Sciatic nerve (tissue), 2 donors: ENCODE results near the gene CCR5. TPM values are rescaled to one million over a fixed set of nuclear protein-coding genes. Genes with fewer than 3 reads are reported as not detected.
"Not testable (repeated sequence)": the region's sequence is repeated elsewhere in the genome, so short reads cannot be mapped to it uniquely, and the experiment has no call there.

Source experiments
- ATAC-seq: fragments of 200-7000 bp; cut with Tn5 transposase; one replicate; pipeline ENCODE4 v1.9.1; 2020; ENCODE audit warnings: mild to moderate bottlenecking, moderate library complexity
- DNase-seq: peaks from one replicate; pipeline ENCODE4 v3.0.0-alpha.2; 2020; ENCODE audit warnings: low spot score
- intact Hi-C: fragments of 100-400 bp; cut with DNase I; formaldehyde crosslinking; loops from one replicate; pipeline ENCODE4 v1.14.2; 2022
- total RNA-seq: library from RNA; stranded (reverse); fragmentation: NEBNext Ultra II Directional; extraction: Animal tissue kit (Norgen Biotek cat#: 25700); gene quantifications from one replicate; pipeline ENCODE4 v1.2.1, GENCODE V29; 2021
- donor health status: DM: no; HTN: no; CAD: no.
- donor health status: DM: no; HTN: no; CAD: no.

The CCR5 gene
- total RNA-seq, 1 donor from 2014 or later, result 3.6 TPM

GRCh38 chr3:46380471-46381221, 9.9 kb downstream of the CCR5 start:
- ATAC-seq (no peak), DNase-seq (no peak)
- intact Hi-C loops, result no loop called here

- DNase-seq (no peak), ATAC-seq (no peak)
- intact Hi-C loops, result no loop called here
Observed at GRCh38 chr3:46381625-46382024, 10.9 kb downstream of the CCR5 start.

DNA sequence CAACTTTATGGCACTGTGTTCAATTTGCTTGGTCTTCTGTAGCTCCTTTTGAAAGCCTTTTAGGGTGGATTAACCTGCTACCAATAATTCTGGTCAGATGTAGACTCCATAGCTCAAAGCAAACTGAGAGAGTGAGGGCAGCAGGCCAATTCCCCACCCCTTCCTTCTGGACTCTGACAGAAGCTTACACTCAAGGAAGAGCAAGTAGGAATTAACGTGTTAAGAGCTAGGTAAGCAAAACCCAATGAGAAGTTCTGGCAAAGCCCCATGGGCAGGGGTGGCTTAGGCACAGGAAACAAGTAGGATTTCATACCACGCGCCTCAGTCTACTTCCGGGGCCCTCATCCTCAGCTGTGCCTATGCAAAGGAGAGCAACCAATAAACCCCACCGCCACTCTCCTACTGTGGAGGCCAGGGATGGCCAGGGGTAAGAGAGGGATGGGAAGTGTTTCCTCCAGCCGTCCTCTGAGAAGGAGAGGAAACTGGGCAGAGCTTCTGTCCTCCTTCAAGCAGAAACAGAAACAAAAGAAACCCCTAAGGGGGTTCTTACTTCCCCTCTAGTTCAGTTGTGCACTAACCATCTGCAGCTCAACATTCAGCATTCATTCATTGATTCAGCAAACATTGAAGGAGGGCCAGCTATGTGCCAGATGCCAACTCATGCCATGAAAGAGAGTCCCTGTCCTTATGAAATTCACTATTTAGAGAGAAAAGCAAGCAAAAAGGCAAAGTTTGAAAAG, 12.6 kb downstream of the CCR5 start:
- DNase-seq (no peak), ATAC-seq (peak; percentile 58)
- intact Hi-C loops, result no loop called here

- intact Hi-C loops, result no loop called here
- ATAC-seq (no peak), DNase-seq (no peak)
Observed at GRCh38 chr3:46383951-46384330, 13.2 kb downstream of the CCR5 start.

GRCh38 chr3:46386205-46386604, 15.5 kb downstream of the CCR5 start:
- intact Hi-C loops, result no loop called here
- peak; percentile 26 for ATAC-seq
- DNase-seq, result no peak

- intact Hi-C loops, ATAC-seq, DNase-seq: not testable (repeated sequence)
Observed at GRCh38 chr3:46388847-46389246, 18.1 kb downstream of the CCR5 start.

GRCh38 chr3:46389306-46389705, 18.6 kb downstream of the CCR5 start:
- intact Hi-C loops, result no loop called here
- no peak for DNase-seq
- no peak for ATAC-seq

- ATAC-seq, intact Hi-C loops, DNase-seq: not testable (repeated sequence)
Observed at GRCh38 chr3:46391526-46391925, 20.8 kb downstream of the CCR5 start.

DNA sequence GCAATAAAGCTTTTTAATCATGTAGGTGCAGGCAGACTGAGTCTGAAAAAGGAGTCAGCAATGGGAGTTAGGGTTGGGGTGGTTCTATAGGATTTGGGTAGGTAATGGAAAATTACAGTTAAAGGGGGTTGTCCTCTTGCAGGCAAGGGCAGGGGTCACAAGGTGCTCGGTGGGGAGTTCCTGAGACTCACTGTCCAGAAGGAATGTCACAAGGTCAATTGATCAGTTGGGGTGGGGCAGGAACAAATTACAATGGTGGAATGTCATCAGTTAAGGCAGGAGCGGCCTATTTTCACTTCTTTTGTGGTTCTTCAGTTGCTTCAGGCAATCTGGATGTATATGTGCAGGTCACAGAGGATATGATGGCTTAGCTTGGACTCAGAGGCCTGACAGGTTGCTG, 22.3 kb downstream of the CCR5 start:
- no peak for ATAC-seq
- intact Hi-C loops, result no loop called here
- no peak for DNase-seq

DNA sequence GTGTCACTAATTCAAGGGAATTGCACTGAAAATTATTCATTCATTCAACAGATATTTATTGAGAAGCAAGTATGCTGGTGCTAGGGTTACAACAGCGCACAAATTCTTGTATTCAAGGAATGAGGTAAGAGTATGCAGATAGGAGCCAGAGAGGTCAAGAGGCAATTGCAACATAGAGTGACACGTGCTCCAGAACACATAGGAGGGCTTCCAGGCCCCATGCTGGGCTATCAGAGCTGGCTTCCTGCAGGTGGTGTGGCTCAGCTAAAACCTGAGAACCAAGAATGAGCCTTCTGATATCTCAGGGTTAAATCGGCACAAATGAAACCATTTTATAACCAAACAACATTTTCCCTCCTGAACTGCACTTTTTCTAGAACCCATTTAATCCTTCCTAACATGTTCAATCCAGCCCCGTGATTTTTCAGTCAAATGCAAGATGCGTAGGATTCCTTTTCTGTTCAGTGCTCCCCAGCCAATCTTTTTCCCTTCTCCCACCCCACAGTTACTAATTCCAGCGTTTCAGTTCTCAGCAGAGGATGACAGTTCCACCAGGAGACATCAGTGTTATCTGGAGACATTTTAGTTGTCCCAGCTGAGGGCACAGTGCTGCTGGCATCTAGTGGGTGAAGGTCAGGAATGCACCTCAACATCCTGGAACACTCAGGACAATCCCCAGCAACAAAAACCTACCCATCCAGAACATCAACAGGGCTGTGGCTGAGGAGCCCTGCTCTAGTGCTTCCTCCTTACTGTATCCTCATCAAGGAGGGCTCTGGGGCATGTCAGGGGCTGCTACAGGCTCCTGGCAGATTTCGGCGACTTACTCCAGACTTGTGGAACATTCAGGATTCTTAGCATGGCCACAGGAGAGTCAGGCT, 23.0 kb downstream of the CCR5 start:
- intact Hi-C loops, result no loop called here
- ATAC-seq (peak; percentile 67), DNase-seq (no peak)

- intact Hi-C loops, result no loop called here
- ATAC-seq (no peak), DNase-seq (no peak)
Observed at GRCh38 chr3:46395210-46395661, 24.5 kb downstream of the CCR5 start.

DNA sequence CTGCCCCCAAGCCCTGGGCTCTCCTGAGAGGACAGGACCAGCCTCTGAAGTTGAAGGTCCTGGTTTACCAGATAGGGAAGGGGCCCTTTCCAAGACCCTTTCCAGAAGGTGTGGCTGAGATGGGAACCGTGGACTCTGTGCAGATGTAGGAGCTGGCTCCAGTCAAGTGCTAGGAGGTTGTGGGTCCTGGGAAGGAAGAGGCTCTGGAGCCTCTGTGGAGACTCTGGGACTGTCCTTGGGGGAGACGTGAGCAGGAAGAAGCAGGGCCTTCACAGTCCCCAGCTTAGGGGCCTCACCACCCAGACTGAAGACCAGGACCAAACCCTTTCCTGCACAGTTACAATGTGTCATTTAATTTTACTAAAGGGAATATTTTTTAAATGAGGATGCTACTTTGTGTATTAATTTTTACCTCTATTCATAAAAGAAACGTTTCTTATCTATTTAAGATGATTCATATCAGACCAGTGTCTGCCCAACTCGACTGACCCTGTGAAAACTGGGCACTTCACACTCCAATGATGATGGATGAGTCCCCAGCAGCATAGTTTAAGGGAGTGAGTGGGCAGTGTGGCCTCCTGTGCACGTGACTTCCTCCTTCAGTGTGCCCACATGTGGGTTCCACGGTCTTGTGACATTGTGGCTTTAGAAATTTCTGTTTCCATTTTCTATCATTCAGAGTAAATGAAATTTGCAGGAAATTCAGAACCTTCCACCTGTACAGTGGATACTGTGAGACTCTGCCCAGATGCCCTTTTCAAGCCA, 25.2 kb downstream of the CCR5 start:
- intact Hi-C loops, result no loop called here
- peak; percentile 46 for ATAC-seq
- no peak for DNase-seq

- intact Hi-C loops, result no loop called here
- no peak for ATAC-seq
Observed at GRCh38 chr3:46397111-46397510, 26.4 kb downstream of the CCR5 start.

GRCh38 chr3:46398186-46398955, 27.6 kb downstream of the CCR5 start:
- intact Hi-C loops, result no loop called here
- ATAC-seq, result no peak

More at GRCh38 chr3:46397111-46397510, 26.4 kb downstream of the CCR5 start:
- DNase-seq, result no peak

DNA sequence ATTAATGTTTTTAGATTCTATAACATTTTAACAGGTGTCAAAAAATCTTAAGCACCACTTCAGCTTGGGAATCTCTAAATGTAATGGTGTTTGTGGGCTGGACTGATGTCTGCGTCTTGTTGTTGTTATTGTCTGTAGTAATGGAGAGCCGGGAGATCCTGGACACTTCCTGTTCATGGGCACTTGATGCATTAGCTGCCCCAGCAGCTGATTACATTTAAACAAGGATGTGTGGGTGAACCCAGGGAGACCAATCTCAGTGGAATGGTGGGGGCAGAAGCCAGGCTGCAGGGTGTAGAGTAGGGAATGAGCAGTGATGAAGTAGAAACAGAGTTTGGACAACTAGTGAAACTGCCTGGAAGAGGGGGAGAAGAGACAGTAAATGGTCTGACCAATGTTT, 28.4 kb downstream of the CCR5 start:
- ATAC-seq (no peak), DNase-seq (no peak)
- intact Hi-C loops, result no loop called here

More at GRCh38 chr3:46398186-46398955, 27.6 kb downstream of the CCR5 start:
- no peak for DNase-seq

DNA sequence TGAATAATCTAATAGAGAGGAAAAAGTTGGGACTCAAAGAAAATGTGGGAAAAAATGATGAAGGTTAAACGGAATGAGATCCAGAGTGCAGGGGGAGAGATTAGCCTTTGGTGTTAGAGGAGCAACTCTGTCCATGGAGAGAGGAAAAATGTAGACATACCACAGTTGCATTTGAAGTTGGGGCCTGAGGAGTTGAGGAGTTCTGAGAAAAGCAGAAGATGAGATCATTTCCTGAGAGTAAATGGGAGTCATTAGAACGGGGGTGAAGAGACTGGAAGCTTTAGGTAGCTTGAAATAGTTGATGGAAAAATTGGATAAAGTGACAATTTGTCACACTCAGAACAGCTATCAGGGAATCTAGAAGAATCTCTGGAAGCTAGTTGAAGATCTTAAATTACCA, 28.8 kb downstream of the CCR5 start:
- intact Hi-C loops, result no loop called here
- ATAC-seq, result no peak
- no peak for DNase-seq

GRCh38 chr3:46400000-46400734, 29.4 kb downstream of the CCR5 start:
- intact Hi-C loops, result no loop called here
- ATAC-seq (no peak), DNase-seq (no peak)
